Trophoblast cell (in vitro differentiated cells and primary cell): ENCODE results near the gene COMMD8. TPM values are rescaled to one million over a fixed set of nuclear protein-coding genes. Genes with fewer than 3 reads are reported as not detected.

ENCODE experiments used
- DNase-seq, 2 donors: peaks; one replicate each; pipeline ENCODE4 v3.0.0-alpha.2; 2016
- H2AFZ ChIP-seq: 2 replicates; pipeline ENCODE4 v1.6.1; 2013; ENCODE audit warnings: low read length, moderate library complexity, mild to moderate bottlenecking; ENCODE audit not compliant: insufficient read depth, poor library complexity
- H2AK5ac ChIP-seq: 2 replicates; pipeline ENCODE4 v1.6.1; 2013; ENCODE audit warnings: mild to moderate bottlenecking, low read length
- H2BK120ac ChIP-seq: 2 replicates; pipeline ENCODE4 v1.6.1; 2013; ENCODE audit warnings: low read length, mild to moderate bottlenecking, moderate library complexity; ENCODE audit not compliant: insufficient read depth, poor library complexity
- H2BK12ac ChIP-seq: 2 replicates; pipeline ENCODE4 v1.6.1; 2013; ENCODE audit warnings: mild to moderate bottlenecking, low read length, moderate library complexity
- H2BK5ac ChIP-seq: 2 replicates; pipeline ENCODE4 v1.6.1; 2013; ENCODE audit warnings: low read length, low read depth, moderate library complexity, mild to moderate bottlenecking; ENCODE audit not compliant: poor library complexity
- H3K14ac ChIP-seq: 2 replicates; pipeline ENCODE4 v1.6.1; 2013; ENCODE audit warnings: mild to moderate bottlenecking, low read length
- H3K18ac ChIP-seq: 2 replicates; pipeline ENCODE4 v1.6.1; 2013; ENCODE audit warnings: mild to moderate bottlenecking, low read length
- H3K23ac ChIP-seq: 2 replicates; pipeline ENCODE4 v1.6.1; 2013; ENCODE audit warnings: low read length
- H3K27ac ChIP-seq: 2 replicates; pipeline ENCODE4 v1.5.1; 2013; ENCODE audit warnings: low read depth, mild to moderate bottlenecking, inconsistent platforms, low read length, moderate library complexity
- H3K27me3 ChIP-seq: 2 replicates; pipeline ENCODE4 v1.6.1; 2013; ENCODE audit warnings: inconsistent platforms, mild to moderate bottlenecking, low read length, moderate library complexity; ENCODE audit not compliant: insufficient read depth
- H3K36me3 ChIP-seq, 2 experiments: 1 replicate in 1 of 2; 2 replicates in 1 of 2; pipeline ENCODE4 v1.6.1; 2013; ENCODE audit warnings: low read length in 2 of 2, mild to moderate bottlenecking in 2 of 2, moderate library complexity in 1 of 2; ENCODE audit not compliant: insufficient read depth in 2 of 2, control insufficient read depth in 1 of 2
- H3K4ac ChIP-seq: 2 replicates; pipeline ENCODE4 v1.6.1; 2013; ENCODE audit warnings: low read depth, mild to moderate bottlenecking, low read length, moderate library complexity
- H3K4me1 ChIP-seq, 2 experiments: 1 replicate in 1 of 2; 2 replicates in 1 of 2; pipeline ENCODE4 v1.6.1; 2013; ENCODE audit warnings: low read length in 2 of 2, mild to moderate bottlenecking in 2 of 2, moderate library complexity in 1 of 2; ENCODE audit not compliant: insufficient read depth in 2 of 2, control insufficient read depth in 1 of 2
- H3K4me2 ChIP-seq: 2 replicates; pipeline ENCODE4 v1.6.1; 2013; ENCODE audit warnings: inconsistent platforms, mild to moderate bottlenecking, low read length, moderate library complexity
- H3K4me3 ChIP-seq: 2 replicates; pipeline ENCODE4 v1.5.1; 2013; ENCODE audit warnings: mild to moderate bottlenecking, low read depth, low read length, inconsistent platforms
- H3K79me1 ChIP-seq: one replicate; pipeline ENCODE4 v1.6.1; 2013; ENCODE audit warnings: low read length
- H3K79me2 ChIP-seq: 2 replicates; pipeline ENCODE4 v1.6.1; 2013; ENCODE audit warnings: low read length, mild to moderate bottlenecking; ENCODE audit not compliant: control insufficient read depth, insufficient read depth, poor library complexity
- H3K9ac ChIP-seq: 2 replicates; pipeline ENCODE4 v1.6.1; 2013; ENCODE audit warnings: mild to moderate bottlenecking, low read length
- H3K9me3 ChIP-seq: 2 replicates; pipeline ENCODE4 v1.6.1; 2013; ENCODE audit warnings: low read depth, mild to moderate bottlenecking, control low read depth, inconsistent platforms, low read length; ENCODE audit not compliant: insufficient read depth
- H4K12ac ChIP-seq: 2 replicates; pipeline ENCODE4 v1.6.1; 2013; ENCODE audit warnings: low read depth, mild to moderate bottlenecking, low read length, moderate library complexity
- H4K8ac ChIP-seq: 2 replicates; pipeline ENCODE4 v1.6.1; 2013; ENCODE audit warnings: low read depth, mild to moderate bottlenecking, low read length, moderate library complexity
- H4K91ac ChIP-seq: one replicate; pipeline ENCODE4 v1.6.1; 2013; ENCODE audit warnings: low read depth, mild to moderate bottlenecking, low read length, moderate library complexity
- WGBS: extraction: QIAGEN DNeasy Blood & Tissue Kit; methylation state at CpG from one replicate; pipeline ENCODE4 v1.1.7; 2013; ENCODE audit warnings: missing lambda C conversion rate; ENCODE audit not compliant: insufficient read length, insufficient coverage; ENCODE audit errors: extremely low coverage; 5-methylcytosine and 5-hydroxymethylcytosine counted together
- polyA plus RNA-seq: library from polyadenylated mRNA; stranded (reverse); fragments of 200-250 nt; gene quantifications from 2 replicates; pipeline ENCODE4 v1.2.3, GENCODE V29; 2013

The COMMD8 gene
- 30.8 and 32.7 TPM in 2 replicates for polyA plus RNA-seq

DNA sequence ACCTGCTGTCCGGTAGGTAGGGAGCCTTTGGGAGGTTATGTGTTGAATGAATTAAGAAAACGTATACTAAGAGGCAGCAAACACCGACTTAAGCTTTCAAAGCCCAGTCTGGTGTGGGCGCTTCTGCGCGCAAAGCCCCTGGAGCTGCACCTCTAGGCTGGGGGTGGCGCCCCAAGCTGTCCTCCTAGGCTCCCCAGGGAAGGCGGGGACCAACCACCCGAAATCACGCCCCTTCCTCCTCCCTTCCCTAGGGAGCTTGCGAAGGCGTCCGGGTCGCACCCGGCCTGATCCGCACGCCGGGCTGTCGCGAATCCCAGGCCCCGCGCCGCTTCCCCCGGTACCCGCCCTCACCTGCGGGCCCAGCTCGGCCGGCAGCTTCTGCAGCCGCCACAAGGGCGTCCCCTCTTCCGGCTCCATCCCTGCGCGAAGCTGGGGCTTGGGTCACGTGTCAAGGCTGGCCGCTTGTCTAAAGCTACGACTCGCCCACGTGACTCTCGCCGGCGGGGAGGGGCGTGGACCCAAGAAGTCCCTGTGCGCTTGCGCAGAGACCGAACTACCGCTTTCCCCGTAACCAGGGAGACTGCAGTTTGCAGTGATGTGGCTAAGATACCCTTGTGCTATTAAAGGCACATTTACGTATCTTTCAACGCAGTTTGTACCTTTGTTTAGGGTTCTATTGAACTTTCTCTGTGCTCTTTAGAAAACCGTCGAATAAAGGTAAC lies at the start of gene COMMD8:
COMMD8 (minus strand) TSS at position 468 of the 722 bp plus-strand sequence; CDS start at position 417, 51 bp downstream.
- WGBS: no CpG with 5 or more reads among the region's 51 CpGs
- H3K18ac ChIP-seq: peak within 1 kb of the TSS; percentile 87
- H2BK120ac ChIP-seq: peak within 1 kb of the TSS; percentile 78

DNA sequence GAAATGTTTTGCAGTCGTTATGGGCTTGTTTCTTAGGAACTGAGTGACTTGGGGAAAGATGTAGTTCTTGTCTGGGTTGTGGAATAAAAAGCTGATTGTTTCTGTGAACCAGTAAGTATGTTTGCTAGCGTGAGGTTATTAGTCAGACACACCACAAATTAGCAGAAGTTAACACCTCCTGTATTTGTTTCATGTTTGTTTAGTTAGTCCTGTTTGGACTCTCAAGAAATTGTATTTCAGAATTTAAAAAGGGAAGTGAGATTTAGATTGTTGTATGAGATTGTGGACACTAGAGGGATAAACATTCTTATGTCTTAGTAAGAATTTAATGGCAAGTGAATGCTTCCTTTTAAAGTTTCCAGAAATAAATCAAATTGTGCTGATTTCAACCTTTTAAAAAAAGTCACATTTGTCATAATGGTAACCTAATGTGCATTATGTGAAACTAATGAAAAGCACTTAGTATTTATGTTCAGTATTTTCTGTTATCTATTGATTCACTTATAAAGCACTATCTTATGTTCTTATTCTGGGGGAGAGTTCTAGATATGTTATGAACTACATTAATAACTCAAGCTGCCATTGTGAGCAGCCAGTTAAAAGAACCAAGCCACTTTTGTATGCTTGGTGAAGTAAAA lies 47.1 kb upstream of the COMMD8 start:
- no peak overlapping the region for H4K12ac ChIP-seq
- WGBS: no CpG with 5 or more reads among the region's 2 CpGs
- no peaks in the 10 kb centered on the region for H3K27me3 ChIP-seq
- no peak overlapping the region for H2AFZ ChIP-seq
- H3K4me3 ChIP-seq: no peak overlapping the region
- H3K23ac ChIP-seq: no peak overlapping the region
- no peak overlapping the region for H4K8ac ChIP-seq
- DNase-seq: peak in 1 of 2 donors; percentile 36
- no peak overlapping the region for H2BK5ac ChIP-seq
- no peaks in the 10 kb centered on the region for H3K9me3 ChIP-seq
- H3K9ac ChIP-seq: no peak overlapping the region
- peaks cover 6 to 15% of the 10 kb centered on the region in 2 experiments for H3K36me3 ChIP-seq
- H3K4ac ChIP-seq: no peak overlapping the region
- no peak overlapping the region for H3K27ac ChIP-seq
- H3K14ac ChIP-seq: no peak overlapping the region
- H3K4me1 ChIP-seq: no peaks in the 10 kb centered on the region
- no peak overlapping the region for H3K4me2 ChIP-seq
- H4K91ac ChIP-seq: no peak overlapping the region
- H2AK5ac ChIP-seq: no peak overlapping the region
- H3K79me2 ChIP-seq: no peaks in the 10 kb centered on the region
- H3K18ac ChIP-seq: no peak overlapping the region
- H2BK12ac ChIP-seq: no peak overlapping the region
- H2BK120ac ChIP-seq: no peak overlapping the region
- H3K79me1 ChIP-seq: no peaks in the 10 kb centered on the region

More for the DNA sequence above, at the start of gene COMMD8:
- peak within 1 kb of the TSS; percentile 91 for H3K27ac ChIP-seq
- H2BK12ac ChIP-seq: no peak within 1 kb of the TSS
- peak within 1 kb of the TSS; percentile 79 for H3K14ac ChIP-seq
- peak within 1 kb of the TSS; percentile 95 for H3K4me2 ChIP-seq
- peak within 1 kb of the TSS; percentile 89 for H4K8ac ChIP-seq
- peaks cover 4% of the 10 kb centered on the region for H3K79me2 ChIP-seq
- H3K9ac ChIP-seq: peak within 1 kb of the TSS; percentile 94
- no peaks in the 10 kb centered on the region for H3K36me3 ChIP-seq
- H3K23ac ChIP-seq: no peak within 1 kb of the TSS
- peaks cover 12% of the 10 kb centered on the region for H3K79me1 ChIP-seq
- peak within 1 kb of the TSS; percentile 72 for H2AFZ ChIP-seq
- H3K4ac ChIP-seq: peak within 1 kb of the TSS; percentile 53
- peak within 1 kb of the TSS; percentile 31 for H2AK5ac ChIP-seq
- H2BK5ac ChIP-seq: peak within 1 kb of the TSS; percentile 89
- H3K4me1 ChIP-seq: peaks cover 2% of the 10 kb centered on the region in 2 experiments
- peak within 1 kb of the TSS; percentile 75 for H4K12ac ChIP-seq
- no peaks in the 10 kb centered on the region for H3K27me3 ChIP-seq
- peak; percentile 99 to 100 for DNase-seq
- peak within 1 kb of the TSS; percentile 95 for H4K91ac ChIP-seq
- H3K4me3 ChIP-seq: peak within 1 kb of the TSS; percentile 91
- no peaks in the 10 kb centered on the region for H3K9me3 ChIP-seq

DNA sequence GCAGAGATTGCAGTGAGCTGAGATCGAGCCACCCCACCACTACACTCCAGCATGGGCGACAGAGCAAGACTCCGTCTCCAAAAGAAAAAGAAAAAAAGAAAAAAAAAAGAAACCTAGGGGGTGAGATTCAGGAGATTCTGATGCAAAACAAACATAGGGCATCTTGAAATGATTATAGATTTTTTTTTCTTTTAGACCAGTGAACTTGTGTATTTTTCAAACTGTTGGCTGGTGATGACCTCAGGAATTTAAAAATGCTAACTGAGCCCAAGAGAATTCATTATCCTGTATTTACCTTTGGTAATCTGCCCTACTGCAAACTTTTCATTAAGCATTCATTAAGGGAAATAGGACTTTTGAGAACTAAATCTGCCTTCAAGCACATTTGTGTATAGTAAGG lies 42.2 kb upstream of the COMMD8 start:
- H3K79me1 ChIP-seq: no peaks in the 10 kb centered on the region
- no CpG with 5 or more reads among the region's 3 CpGs for WGBS
- H3K79me2 ChIP-seq: no peaks in the 10 kb centered on the region
- H2AFZ ChIP-seq: no peak overlapping the region
- H3K14ac ChIP-seq: no peak overlapping the region
- H3K18ac ChIP-seq: no peak overlapping the region
- no peak overlapping the region for H2AK5ac ChIP-seq
- peaks cover 10 to 13% of the 10 kb centered on the region in 2 experiments for H3K36me3 ChIP-seq
- H3K4me3 ChIP-seq: no peak overlapping the region
- no peak overlapping the region for H3K27ac ChIP-seq
- H4K12ac ChIP-seq: no peak overlapping the region
- DNase-seq: no peak
- no peak overlapping the region for H2BK12ac ChIP-seq
- H3K4me1 ChIP-seq: no peaks in the 10 kb centered on the region
- no peak overlapping the region for H2BK5ac ChIP-seq
- no peaks in the 10 kb centered on the region for H3K27me3 ChIP-seq
- H3K9ac ChIP-seq: no peak overlapping the region
- no peak overlapping the region for H4K8ac ChIP-seq
- no peak overlapping the region for H2BK120ac ChIP-seq
- no peak overlapping the region for H3K4ac ChIP-seq
- no peak overlapping the region for H4K91ac ChIP-seq
- no peak overlapping the region for H3K4me2 ChIP-seq
- H3K9me3 ChIP-seq: no peaks in the 10 kb centered on the region
- H3K23ac ChIP-seq: no peak overlapping the region

GRCh38 chr4:47505147-47505546 lies 41.6 kb upstream of the COMMD8 start:
- Histone ChIP-seq H3K14ac (no peak overlapping the region), H3K23ac (no peak overlapping the region), H3K4me3 (no peak overlapping the region), H3K18ac (no peak overlapping the region), H3K9me3 (no peaks in the 10 kb centered on the region), H3K36me3 (peaks cover 10 to 13% of the 10 kb centered on the region in 2 experiments), H3K4me2 (no peak overlapping the region), H2BK5ac (no peak overlapping the region), H3K9ac (no peak overlapping the region), H4K8ac (no peak overlapping the region), H3K27me3 (no peaks in the 10 kb centered on the region), H2AK5ac (no peak overlapping the region), H3K79me1 (no peaks in the 10 kb centered on the region), H2AFZ (no peak overlapping the region), H2BK12ac (no peak overlapping the region), H3K4me1 (no peaks in the 10 kb centered on the region), H4K91ac (no peak overlapping the region), H3K27ac (no peak overlapping the region), H2BK120ac (no peak overlapping the region), H4K12ac (no peak overlapping the region), H3K4ac (no peak overlapping the region), H3K79me2 (no peaks in the 10 kb centered on the region)
- WGBS: no CpG with 5 or more reads among the region's 3 CpGs
- DNase-seq: no peak
